Astrocyte (in vitro differentiated cells and primary cell): ENCODE data around the gene TMEM87A. TPM values are rescaled to one million over a fixed set of nuclear protein-coding genes. Genes with fewer than 3 reads are reported as not detected.

Experiments
- DNase-seq: peaks from one replicate; pipeline ENCODE4 v3.0.0-alpha.2; 2010; ENCODE audit warnings: low read depth
- FAIRE-seq: peaks from 2 replicates; lab custom pipeline; 2011; peaks lifted over from hg19 to GRCh38; lab: Jason Lieb, UNC
- H2AFZ ChIP-seq: 2 replicates; pipeline ENCODE4 v1.6.0; 2012; ENCODE audit warnings: low read depth, low read length, inconsistent platforms
- H3K27ac ChIP-seq: 2 replicates; pipeline ENCODE4 v1.5.1; 2011; ENCODE audit warnings: low read depth, low read length, inconsistent platforms
- H3K27me3 ChIP-seq: 2 replicates; pipeline ENCODE4 v1.6.0; 2011; ENCODE audit warnings: low read length, inconsistent platforms; ENCODE audit not compliant: insufficient read depth
- H3K36me3 ChIP-seq: 2 replicates; pipeline ENCODE4 v1.5.1; 2011; ENCODE audit warnings: low read length, inconsistent platforms; ENCODE audit not compliant: insufficient read depth
- H3K4me1 ChIP-seq: 2 replicates; pipeline ENCODE4 v1.5.1; 2011; ENCODE audit warnings: low read length, inconsistent platforms; ENCODE audit not compliant: insufficient read depth
- H3K4me2 ChIP-seq: 2 replicates; pipeline ENCODE4 v1.6.0; 2012; ENCODE audit warnings: low read length, inconsistent platforms
- H3K4me3 ChIP-seq: 2 replicates; pipeline ENCODE4 v1.5.1; 2011; ENCODE audit warnings: low read depth, mild to moderate bottlenecking, low read length, inconsistent platforms; ENCODE audit not compliant: insufficient read depth
- H3K79me2 ChIP-seq: 2 replicates; pipeline ENCODE4 v1.6.0; 2012; ENCODE audit warnings: mild to moderate bottlenecking, low read length, inconsistent platforms; ENCODE audit not compliant: insufficient read depth
- H3K9ac ChIP-seq: 2 replicates; pipeline ENCODE4 v1.6.0; 2012; ENCODE audit warnings: mild to moderate bottlenecking, low read length, inconsistent platforms
- H3K9me3 ChIP-seq: 2 replicates; pipeline ENCODE4 v1.5.1; 2012; ENCODE audit warnings: low read depth, mild to moderate bottlenecking, low read length, inconsistent platforms; ENCODE audit not compliant: insufficient read depth
- H4K20me1 ChIP-seq: 2 replicates; pipeline ENCODE4 v1.6.0; 2012; ENCODE audit warnings: low read length, inconsistent platforms; ENCODE audit not compliant: insufficient read depth
- H3K27ac Mint-ChIP-seq: one replicate; pipeline ENCODE4 v1.8.0; 2021; ENCODE audit warnings: mild to moderate bottlenecking, mixed read lengths; ENCODE audit not compliant: unreplicated experiment
- H3K27me3 Mint-ChIP-seq: one replicate; pipeline ENCODE4 v1.8.0; 2021; ENCODE audit warnings: low read depth, mixed read lengths; ENCODE audit not compliant: unreplicated experiment
- H3K36me3 Mint-ChIP-seq: one replicate; pipeline ENCODE4 v1.8.0; 2021; ENCODE audit warnings: low read depth, mixed read lengths; ENCODE audit not compliant: unreplicated experiment
- H3K4me1 Mint-ChIP-seq: one replicate; pipeline ENCODE4 v1.8.0; 2021; ENCODE audit warnings: low read depth, mixed read lengths; ENCODE audit not compliant: unreplicated experiment
- H3K4me3 Mint-ChIP-seq: one replicate; pipeline ENCODE4 v1.8.0; 2021; ENCODE audit warnings: mild to moderate bottlenecking, moderate library complexity, mixed read lengths; ENCODE audit not compliant: unreplicated experiment
- H3K9me3 Mint-ChIP-seq: one replicate; pipeline ENCODE4 v1.8.0; 2021; ENCODE audit warnings: mild to moderate bottlenecking, mixed read lengths; ENCODE audit not compliant: unreplicated experiment
- CTCF ChIP-seq: IDR thresholded peaks from 2 replicates; pipeline ENCODE4 v1.5.1; 2011; ENCODE audit warnings: low read depth, mild to moderate bottlenecking, inconsistent platforms, low read length, moderate library complexity; ENCODE audit not compliant: insufficient read depth
- EZH2 ChIP-seq: IDR thresholded peaks from 2 replicates; pipeline ENCODE4 v1.6.1; 2012; ENCODE audit warnings: mild to moderate bottlenecking, low read length, inconsistent platforms; ENCODE audit not compliant: insufficient read depth
- total RNA-seq: library from RNA; stranded (reverse); gene quantifications from 2 replicates; pipeline ENCODE4 v1.2.1, GENCODE V29; 2021

TMEM87A gene
- total RNA-seq, 1 donor from 2014 or later, result 40.9 TPM

- no peak overlapping the region for H2AFZ ChIP-seq
- FAIRE-seq (no peak), DNase-seq (no peak)
- H3K4me1 ChIP-seq, result no peaks in the 10 kb centered on the region
- no peaks in the 10 kb centered on the region for H4K20me1 ChIP-seq
- no peaks in the 10 kb centered on the region for H3K79me2 ChIP-seq
- no peaks in the 10 kb centered on the region for H3K4me1 Mint-ChIP-seq
- no peak overlapping the region for H3K9ac ChIP-seq
- TF ChIP-seq CTCF (no peak), EZH2 (no peak)
- no peaks in the 10 kb centered on the region for H3K9me3 ChIP-seq
- no peak overlapping the region for H3K27ac Mint-ChIP-seq
- no peak overlapping the region for H3K4me2 ChIP-seq
- H3K36me3 Mint-ChIP-seq, result peaks cover 2% of the 10 kb centered on the region
- no peaks in the 10 kb centered on the region for H3K9me3 Mint-ChIP-seq
- H3K27ac ChIP-seq, result no peak overlapping the region
- H3K27me3 ChIP-seq, result no peaks in the 10 kb centered on the region
- H3K4me3 Mint-ChIP-seq, result no peak overlapping the region
- no peaks in the 10 kb centered on the region for H3K36me3 ChIP-seq
- H3K27me3 Mint-ChIP-seq, result no peaks in the 10 kb centered on the region
- H3K4me3 ChIP-seq, result no peak overlapping the region
Measured at GRCh38 chr15:42282344-42282743, 9.1 kb upstream of the TMEM87A start.

- Mint-ChIP-seq H3K4me3 (no peak overlapping the region), H3K9me3 (no peaks in the 10 kb centered on the region), H3K27ac (no peak overlapping the region), H3K36me3 (peaks cover 2% of the 10 kb centered on the region), H3K4me1 (peaks cover 3% of the 10 kb centered on the region), H3K27me3 (no peaks in the 10 kb centered on the region)
- Histone ChIP-seq H3K27me3 (no peaks in the 10 kb centered on the region), H2AFZ (no peak overlapping the region), H3K4me2 (no peak overlapping the region), H3K9ac (no peak overlapping the region), H3K36me3 (no peaks in the 10 kb centered on the region), H3K79me2 (peaks cover 18% of the 10 kb centered on the region), H3K4me1 (peaks cover 19% of the 10 kb centered on the region), H3K9me3 (no peaks in the 10 kb centered on the region), H3K27ac (no peak overlapping the region), H4K20me1 (no peaks in the 10 kb centered on the region), H3K4me3 (no peak overlapping the region)
- FAIRE-seq (no peak), DNase-seq (no peak)
- no peak for TF ChIP-seq CTCF
- no peak for TF ChIP-seq EZH2
Measured at GRCh38 chr15:42279234-42279723, 6.0 kb upstream of the TMEM87A start.

GRCh38 chr15:42276762-42277161 is 3.5 kb upstream of the TMEM87A start:
- H3K79me2 ChIP-seq, result peaks cover 30% of the 10 kb centered on the region
- no peak overlapping the region for H3K27ac ChIP-seq
- H3K36me3 Mint-ChIP-seq, result no peaks in the 10 kb centered on the region
- peaks cover 8% of the 10 kb centered on the region for H4K20me1 ChIP-seq
- H3K9me3 ChIP-seq, result no peaks in the 10 kb centered on the region
- no peak for FAIRE-seq
- H3K4me2 ChIP-seq, result no peak overlapping the region
- no peak overlapping the region for H3K4me3 ChIP-seq
- no peak overlapping the region for H2AFZ ChIP-seq
- H3K9me3 Mint-ChIP-seq, result no peaks in the 10 kb centered on the region
- no peaks in the 10 kb centered on the region for H3K36me3 ChIP-seq
- peaks cover 8% of the 10 kb centered on the region for H3K4me1 Mint-ChIP-seq
- no peaks in the 10 kb centered on the region for H3K27me3 ChIP-seq
- no peak overlapping the region for H3K27ac Mint-ChIP-seq
- H3K4me3 Mint-ChIP-seq, result no peak overlapping the region
- TF ChIP-seq EZH2, result no peak
- TF ChIP-seq CTCF, result no peak
- H3K9ac ChIP-seq, result no peak overlapping the region
- H3K27me3 Mint-ChIP-seq, result no peaks in the 10 kb centered on the region
- DNase-seq, result no peak
- peaks cover 25% of the 10 kb centered on the region for H3K4me1 ChIP-seq
